MV-4-11 (cell line): ENCODE results near the gene BMPER.

ENCODE experiments used
- DNase-seq: peaks from one replicate; lab custom pipeline; 2025; lab: John Stamatoyannopoulos, UW

Gene BMPER

GRCh38 chr7:34181271-34181958 is 276.1 kb downstream of the BMPER start:
- no peak for DNase-seq

DNA sequence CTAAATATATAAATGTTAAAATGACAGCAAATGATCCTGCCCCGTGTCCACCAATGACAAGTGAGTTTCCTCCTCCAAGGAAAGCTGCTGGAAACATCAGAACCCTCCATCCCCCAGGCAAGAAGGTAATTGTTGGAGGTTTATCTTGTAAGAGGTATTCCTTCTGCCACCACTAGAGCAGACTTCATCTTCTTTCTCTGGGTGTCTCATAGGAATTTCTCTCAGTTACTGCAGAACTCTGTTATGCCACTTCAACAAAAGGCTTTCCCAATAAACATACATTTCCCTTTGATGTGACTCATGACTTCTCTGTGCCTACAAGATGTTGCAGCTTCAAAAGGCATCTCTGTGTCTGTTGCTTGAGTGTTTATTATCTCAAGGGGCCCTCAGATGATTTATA is 279.1 kb downstream of the BMPER start:
- no peak for DNase-seq

- DNase-seq = no peak
Measured at GRCh38 chr7:34187798-34188307, 282.5 kb downstream of the BMPER start.

GRCh38 chr7:34189031-34189430 is 283.7 kb downstream of the BMPER start:
- no peak for DNase-seq

DNA sequence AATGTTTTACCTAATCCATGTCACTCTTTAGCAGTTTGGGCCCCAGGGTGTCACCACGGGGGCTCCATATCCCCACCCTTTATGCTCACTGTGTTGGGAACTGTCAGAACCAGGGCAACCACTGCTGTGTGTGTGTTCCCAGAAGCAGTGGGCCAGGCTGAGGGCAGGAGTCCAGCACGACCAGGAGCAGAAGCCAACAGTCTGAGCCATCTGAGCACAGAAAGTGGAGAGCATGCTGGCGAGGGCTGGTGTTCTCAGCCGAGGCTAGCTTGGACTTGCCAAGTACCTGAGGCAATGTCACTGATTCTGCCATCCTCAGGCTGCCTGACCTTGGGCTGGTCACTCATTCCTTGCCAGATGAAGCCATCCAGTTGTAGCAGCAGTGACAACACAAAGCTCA is 285.0 kb downstream of the BMPER start:
- DNase-seq = no peak

GRCh38 chr7:34191162-34191561 is 285.8 kb downstream of the BMPER start:
- DNase-seq = no peak

GRCh38 chr7:34191771-34192479 is 286.6 kb downstream of the BMPER start:
- DNase-seq = no peak

DNA sequence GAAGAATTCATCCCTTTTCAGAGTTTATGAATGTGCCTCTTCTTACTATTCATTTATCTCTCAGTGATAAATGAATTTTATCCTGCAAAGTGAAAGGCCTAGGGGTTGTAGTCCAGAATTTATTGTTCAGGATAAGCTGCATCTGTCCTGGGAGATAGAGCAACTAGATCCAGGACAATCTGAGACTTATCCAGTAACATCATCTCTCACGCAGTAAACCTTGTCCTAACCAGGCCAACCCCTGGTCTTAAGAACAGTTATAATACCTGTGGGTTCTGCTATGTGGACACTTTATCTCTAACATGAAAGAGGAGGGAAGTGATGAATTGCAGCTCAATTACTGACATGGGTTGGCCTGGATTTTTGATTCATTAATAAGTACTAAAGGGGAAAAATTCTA is 287.6 kb downstream of the BMPER start:
- no peak for DNase-seq

GRCh38 chr7:34198231-34198641 is 292.9 kb downstream of the BMPER start:
- no peak for DNase-seq
